ENCODE data around the gene C20orf204.

The C20orf204 gene

DNA sequence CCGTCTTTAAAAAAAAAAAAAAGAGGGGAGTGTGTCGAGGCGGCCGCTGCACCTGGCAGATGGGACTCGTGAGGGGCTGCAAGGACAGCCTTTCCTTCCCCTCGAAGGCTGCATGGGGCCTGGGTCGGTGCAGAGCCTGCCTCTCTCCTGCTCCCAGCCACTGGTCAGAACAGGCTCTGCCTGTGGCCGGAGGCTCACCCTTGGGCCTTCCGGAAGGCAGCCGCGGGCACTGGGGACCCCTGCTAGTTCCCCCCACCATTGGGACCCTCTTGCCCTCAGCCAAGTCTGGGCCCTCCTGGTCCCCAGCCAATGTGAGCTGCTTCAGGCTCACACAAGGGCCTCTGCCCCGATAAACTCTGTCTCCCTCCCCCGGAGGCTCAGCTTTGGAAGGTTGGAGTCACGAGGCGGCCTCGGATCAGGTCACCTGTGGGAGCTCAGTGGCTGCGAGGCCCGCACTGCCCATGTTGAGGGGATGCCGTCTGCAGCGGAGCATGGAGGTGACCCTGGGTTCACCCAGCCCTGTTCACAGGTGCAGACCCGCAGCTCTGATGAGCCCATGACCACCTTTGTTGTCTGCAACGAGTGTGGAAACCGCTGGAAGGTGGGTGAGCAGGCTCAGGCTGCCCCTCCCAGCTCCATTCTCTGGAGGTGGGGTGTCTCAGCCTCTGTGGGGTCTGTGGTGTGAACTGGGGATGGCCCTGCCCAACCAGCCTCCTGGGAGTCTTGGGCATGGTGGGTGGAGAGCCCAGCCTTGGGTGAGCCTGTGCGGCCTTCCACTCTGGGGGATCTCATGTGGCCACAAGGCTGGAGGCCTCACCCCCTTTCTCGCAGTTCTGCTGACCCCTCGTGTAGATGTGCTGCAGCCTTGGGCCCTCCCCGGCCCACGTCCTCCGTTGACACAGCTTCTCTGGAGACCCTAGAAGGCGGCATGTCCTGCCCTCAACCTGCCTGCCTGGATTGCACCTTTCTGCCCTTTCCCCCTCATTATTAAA is 35.7 kb downstream of the C20orf204 start:
- DNase-seq (ENCODE audit: low spot score) = no peak

DNA sequence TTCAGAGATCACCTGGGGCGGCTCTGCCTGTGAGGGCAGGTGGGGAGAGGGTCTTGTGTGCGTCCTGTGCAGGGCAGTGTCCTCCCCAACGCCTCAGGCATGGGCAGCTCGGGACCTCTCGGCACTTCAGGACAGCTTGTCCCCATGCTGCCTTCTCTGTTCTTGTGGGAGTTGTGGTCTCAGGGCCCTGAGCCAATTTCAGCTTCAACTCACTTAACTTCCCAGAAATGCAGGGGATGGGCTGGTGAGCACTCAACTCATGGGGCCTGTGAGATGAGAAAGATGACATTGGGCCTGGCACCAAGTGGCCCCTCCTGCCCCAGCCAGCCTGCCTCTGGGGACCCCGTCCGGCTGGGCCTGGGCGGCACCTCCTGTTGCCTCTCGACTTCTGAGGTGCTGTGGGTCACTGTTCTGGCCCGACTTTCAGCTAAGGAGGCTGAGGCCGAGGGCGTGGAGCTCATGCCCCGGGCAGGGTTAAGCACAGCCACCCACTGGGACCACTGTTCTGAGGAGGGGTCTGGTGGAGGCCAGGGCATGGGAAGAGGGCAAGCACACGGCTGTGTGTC is 36.6 kb downstream of the C20orf204 start:
- DNase-seq (ENCODE audit: low spot score) = no peak

DNA sequence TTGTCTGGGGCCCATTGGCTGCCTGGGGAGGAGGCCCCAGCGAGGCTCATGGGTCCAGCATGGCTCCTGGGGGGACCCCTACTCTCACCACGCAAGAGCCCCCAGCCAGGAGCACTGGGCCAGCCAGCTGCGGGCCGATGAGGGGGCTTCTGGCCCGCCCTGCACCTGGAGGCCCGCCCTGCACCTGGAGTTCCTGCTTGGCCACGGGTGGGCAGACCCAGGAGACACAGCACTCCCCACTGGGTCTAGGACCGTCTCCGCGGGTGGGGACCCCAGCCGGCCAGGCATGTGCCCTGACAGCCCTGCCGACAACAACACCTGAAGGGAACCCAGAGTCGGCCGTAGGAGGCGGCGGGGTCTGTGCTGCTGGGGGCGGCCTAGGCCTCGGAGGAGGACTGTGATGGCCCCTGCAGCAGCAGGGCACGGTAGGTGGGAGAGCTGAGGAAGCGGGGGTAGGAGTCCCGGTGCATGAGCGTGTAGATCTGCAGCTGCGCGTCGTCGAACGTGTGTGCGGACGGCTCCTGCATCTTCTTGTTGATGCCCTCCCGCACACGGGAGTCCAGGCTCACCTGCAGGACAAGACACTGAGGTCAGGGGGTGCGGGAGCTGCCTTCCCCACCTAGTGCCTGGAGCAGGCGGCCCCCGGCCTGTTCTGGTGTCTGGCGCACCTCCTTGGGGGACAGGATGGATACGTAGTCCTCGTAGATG is 37.6 kb downstream of the C20orf204 start:
- no peak for DNase-seq (ENCODE audit: low spot score)

DNA sequence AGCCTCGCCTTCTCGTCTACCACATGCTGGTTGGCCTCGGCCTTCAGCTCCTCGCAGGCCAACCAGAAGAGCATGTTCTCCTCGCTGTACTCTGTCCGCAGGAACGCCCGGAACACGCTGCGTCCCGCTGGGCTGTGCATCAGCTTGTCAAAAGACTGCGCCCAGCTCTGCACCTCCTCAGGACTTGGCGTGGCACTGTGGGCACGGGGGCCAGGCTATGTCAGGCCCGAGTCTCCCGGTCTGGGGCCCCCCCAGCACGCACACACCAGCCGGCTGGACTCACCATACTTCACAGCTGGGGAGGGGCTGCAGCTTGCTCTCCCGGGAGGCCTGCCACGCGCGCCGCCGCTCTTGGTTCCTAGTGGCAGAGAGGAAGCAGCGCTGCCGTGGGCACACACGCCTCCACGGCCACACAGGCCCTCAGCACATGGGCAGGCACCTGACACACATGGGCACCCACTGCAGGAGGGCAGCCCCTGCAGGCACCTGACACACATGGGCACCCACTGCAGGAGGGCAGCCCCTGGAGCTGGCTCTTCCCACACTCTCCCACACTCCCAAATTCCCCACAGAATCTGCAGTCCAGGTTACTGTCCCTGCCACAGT is 38.3 kb downstream of the C20orf204 start:
- no peak for DNase-seq (ENCODE audit: low spot score)

DNA sequence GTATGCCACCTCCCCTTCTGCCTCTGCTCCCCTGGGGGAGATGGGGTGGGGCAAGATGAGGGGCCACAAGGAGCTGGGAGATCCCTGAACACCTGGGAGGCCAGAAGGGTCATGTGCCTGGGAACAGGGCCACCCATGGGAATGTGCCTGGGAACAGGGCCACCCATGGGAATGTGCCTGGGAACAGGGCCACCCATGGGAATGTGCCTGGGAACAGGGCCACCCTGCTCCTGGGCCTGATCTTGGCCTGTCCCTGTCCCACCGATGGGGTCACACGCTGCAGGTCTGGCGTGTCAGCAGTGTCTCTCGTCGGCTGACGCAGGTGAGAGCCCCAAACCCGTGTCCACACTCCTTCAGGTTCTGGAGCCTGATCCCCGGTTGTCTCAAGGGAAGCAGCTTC is 39.0 kb downstream of the C20orf204 start:
- DNase-seq (ENCODE audit: low spot score) = no peak

DNA sequence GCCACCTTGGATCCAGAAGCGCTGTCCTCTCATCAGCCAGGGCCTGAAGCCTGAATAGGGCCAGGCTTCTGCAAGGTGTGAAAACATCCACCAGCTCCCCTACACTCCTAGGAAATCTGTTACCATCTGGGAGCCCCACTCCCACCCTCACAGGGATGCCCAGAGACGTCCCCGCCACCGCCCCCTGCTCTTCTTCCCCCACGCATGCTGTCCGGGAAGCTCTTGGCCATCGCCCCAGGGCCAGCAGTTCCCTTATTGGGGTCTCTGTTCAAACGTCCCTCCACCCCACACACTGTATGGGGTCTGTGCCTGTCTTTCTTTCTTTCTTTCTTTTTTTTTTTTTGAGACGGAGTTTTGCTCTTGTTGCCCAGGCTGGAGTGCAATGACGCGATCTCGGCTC is 39.6 kb downstream of the C20orf204 start:
- no peak for DNase-seq (ENCODE audit: low spot score)

DNA sequence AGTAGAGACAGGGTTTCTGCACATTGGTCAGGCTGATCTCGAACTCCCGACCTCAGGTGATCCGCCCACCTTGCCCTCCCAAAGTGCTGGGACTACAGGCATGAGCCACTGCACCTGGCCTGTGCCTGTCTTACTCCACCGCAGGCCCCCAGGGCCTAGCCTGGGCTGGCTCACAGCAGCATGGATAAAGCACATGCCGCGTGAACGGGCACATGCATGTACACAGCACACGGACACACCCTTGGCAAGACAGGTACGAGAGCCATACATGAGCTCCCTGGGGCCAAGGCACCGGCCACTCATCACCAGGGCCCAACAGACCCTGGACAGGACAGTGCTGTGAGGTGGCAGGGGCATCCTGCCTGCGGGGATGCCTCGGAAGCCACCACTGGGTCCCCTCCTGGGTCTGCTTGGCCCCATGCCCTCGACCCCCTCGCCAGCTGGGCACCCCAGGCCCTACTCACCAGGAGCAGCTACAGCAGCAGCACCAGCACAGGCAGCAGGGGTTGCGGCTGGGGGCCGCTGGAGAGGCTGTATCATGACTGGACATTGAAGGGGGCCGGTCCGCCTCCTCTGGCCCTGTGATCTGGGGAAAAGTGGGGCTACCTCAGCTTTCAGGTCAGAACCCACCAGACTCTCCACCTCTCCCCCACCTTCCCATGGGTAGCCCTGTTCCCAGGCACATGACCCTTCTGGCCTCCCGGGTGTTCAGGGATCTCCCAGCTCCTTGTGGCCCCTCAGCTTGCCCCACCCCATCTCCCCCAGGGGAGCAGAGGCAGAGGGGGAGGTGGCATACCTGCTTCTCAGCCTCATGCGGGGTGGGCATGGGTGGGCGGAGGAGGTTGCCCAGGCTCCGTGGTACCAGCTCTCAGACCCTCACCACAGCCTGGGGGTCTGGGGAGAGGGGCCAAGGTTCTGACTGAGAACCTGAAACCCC is 40.3 kb downstream of the C20orf204 start:
- DNase-seq (ENCODE audit: low spot score) = no peak

DNA sequence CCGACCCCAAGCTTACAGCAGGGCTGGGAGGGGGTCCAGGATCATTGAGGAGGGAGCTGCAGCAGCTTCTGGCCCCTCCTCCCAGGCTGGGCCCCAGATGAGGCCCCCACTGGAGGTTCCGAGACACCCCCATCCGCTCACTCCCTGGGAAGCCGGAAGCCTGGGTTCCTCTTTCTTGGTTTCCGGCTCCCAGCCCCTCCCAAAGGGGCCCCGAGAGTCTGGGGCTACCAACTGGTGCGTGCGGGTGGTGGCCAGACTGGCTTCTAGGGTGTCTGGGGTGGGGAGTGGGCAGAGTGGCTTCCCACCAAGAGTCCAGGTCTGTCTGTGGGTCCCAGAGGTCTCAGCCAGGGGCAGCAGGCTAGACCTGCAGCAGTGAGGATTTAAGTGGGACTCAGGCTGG is 41.1 kb downstream of the C20orf204 start:
- no peak for DNase-seq (ENCODE audit: low spot score)

DNA sequence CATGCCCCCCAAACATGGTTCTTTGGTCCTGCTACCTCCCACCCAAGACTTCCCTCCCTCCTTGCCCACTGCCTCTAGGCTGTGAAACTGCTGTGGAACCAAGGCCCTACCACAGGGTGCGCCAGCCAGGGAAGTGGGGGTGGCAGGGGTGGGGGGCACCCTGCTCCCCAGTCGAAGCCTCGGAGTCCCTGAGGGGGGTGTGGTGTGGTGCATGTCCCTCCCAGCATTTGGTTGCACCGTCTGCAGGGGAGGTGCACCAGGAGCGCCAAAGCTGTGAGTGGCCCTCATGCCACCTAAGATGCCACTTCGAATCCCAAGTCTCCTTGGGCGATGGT is 41.5 kb downstream of the C20orf204 start:
- no peak for DNase-seq (ENCODE audit: low spot score)

DNA sequence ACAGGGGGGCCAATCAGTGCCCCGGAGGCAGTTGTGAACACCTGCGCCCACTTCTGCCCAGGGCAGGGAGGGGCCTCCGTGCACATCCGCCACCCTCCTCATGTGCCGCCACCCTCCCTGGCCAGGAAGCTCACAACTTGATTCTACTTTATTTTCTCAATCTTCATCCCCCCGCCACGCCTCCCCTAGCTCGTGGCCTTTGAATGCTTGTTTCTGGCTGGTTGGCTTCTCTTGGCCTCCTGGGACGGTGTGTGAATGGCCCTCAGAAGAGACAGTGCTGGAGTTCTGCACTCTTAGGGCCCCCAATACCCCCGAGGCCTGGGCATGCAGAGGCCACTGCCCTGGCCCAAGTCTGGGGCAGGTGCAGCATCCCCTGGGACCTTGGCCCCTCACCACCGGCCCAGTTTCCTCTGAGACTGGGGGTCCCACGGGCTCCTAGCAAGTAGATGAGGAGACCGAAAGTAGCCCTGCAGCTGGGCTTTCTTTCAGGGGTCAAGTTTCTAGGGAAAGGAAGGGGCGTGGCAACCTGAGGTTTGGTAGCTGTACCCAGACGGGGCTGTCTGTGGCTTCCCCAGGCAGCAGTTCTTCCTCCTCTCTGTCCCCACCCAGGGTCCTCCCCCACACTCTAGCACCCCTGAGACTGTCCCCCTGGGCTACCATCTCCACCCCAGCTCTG is 42.0 kb downstream of the C20orf204 start:
- DNase-seq (ENCODE audit: low spot score) = no peak

DNA sequence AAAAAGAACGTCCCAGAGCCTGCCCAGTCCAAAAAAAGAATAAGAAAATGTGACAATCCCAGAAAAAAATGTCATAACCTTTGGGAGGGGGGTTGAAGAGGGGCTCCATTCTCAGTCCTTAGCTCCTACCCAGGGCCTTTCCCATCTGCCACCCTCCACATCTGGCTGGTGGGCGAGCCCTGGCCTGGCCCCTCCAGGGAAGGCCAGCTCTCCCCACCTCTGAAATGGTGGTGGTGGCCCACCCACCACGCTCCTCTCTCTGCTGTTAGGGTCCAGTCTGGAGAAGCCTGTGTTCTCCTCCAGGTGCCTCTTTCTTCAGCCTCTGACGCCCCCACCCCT is 42.9 kb downstream of the C20orf204 start:
- DNase-seq (ENCODE audit: low spot score) = no peak

DNA sequence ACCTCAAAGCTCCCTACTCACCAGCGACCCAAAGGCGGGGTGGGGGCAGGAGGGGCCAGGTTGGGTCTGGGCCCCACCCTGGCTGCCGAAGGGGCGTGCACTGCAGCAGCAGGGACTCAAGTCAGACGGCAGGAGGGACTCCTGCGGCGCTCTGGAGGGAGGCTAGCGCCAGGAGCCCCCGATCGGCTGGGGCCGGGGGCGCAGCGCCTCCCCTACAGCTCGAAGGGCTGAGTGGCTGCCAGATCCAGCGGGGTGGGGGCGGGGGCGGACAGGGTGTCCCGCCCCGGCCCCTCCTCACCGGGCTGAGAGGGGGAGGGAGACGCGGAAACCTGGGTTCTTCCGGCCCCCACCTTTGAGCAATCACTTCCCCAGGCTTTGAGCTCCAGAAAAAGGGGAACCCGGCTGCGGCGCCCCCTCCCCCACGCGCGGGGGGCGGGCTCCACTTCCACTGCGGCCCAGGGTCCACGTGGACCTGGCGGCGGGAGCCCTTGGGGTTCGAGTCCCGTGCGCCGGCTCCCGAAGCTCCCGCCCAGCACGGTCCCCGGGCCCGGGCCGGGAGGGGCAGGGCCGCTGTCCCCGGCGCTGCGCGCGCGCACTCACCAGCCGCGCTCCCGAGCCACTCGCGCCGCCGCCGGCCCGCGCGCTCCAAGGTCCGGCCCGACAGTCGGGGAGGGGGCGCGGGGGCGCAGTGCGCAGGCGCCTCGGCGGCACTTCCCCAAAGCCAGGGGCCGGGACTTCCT is 43.5 kb downstream of the C20orf204 start, which contains the start of gene RGS19:
TSS of gene RGS19 (minus strand) at position 246 of the 740 bp plus-strand sequence. CDS start 2,632 bp downstream, outside the sequence.
- peak; percentile 57 for DNase-seq (ENCODE audit: low spot score)

DNA sequence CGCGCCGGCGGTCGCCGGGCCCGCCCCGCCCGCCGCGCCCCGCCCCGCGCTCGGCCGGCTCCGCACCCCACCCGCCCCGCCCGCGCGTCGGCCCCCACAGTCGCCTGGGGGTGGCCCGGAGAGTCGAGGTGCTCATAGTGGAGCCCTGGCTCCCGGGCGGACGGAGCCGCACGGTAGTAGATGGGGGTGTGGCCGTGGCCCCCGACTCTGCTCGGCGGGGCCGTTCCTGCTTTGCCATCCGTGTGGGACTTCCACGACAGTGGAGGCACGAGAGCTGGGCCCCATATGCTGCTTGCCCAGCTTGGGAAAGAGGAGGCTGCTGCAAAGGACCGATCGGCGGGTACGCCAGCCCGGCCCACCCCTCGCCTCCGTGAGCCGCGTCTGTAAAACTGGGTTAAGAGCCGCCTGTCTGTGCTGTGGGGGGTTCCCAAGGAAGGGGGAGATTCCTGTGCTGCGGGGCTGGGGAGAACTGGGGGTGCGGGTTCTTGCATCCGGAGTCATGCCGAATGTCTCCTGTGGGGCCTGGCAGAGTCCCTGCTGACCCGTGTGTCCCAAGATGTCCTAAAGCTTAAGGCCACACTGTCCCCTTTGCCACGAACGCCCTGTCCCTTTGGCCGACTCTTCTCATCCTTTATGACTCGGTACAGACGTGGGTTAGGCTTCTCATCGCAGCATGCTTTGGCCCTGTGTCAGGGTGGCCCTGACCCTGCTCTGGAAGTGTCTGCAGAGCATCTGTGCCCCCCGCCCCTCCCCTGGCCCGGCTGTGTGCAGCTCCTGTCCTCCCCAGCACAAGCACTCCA is 44.2 kb downstream of the C20orf204 start, which contains the start of gene OPRL1:
TSS of gene OPRL1 (plus strand) at position 70 of the 800 bp plus-strand sequence. CDS start 12,639 bp downstream, outside the sequence.
- DNase-seq (ENCODE audit: low spot score) = no peak

DNA sequence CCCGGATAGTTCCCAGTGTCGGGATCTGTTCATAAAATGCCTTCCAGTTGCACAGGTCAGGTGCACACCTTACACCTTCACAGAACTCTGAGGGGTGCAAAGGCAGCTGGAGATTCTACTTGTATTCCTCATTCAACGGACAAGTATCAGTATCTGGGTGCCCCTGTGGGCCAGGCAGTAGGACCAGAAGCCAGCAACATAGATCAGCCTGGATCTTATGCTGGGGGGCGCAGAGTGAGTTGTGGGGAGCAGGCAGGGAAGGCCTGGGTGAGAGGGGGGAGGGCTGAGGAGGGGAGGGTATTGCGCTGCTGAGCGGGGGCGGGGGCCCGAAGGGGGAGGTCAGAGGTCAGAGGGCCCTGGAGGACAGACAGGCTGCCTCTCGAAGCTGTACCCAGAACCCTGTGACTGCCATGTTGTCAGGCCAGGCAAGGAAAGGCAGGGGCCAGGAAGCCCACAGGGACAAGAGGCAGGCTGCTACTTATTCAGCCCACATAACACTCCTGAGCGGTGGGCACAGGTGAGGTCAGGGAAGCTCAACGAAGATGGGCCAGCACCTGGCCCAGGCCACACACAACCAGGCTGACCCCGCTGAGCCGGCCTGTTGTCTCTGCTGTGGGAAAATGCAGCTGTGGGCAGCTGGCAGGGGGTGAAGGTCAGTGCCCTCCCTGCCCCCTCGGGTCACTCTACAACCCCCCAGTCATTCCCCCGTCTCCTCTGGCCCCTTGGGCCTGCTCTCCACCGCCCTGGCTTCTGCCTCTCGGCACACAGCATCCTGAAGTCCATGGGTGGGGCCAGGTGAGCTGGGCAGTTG is 45.0 kb downstream of the C20orf204 start:
- DNase-seq (ENCODE audit: low spot score) = no peak

DNA sequence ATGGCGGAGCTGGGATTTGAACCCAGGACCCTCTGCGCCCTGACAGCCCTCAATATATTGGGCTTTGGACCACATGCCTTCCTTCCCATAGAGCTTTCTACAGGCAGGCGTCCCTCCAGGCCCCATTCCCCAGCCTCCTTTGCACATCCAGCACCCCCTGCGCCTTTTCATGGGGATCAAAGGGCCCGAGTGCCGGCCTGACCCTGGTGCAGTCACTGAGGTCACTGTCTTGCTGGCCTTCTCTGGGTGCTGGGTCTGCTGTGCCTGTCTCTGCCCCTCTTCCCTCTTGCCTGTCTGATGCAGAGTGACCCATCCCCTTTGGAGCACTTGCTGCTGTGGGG is 45.6 kb downstream of the C20orf204 start:
- no peak for DNase-seq (ENCODE audit: low spot score)

DNA sequence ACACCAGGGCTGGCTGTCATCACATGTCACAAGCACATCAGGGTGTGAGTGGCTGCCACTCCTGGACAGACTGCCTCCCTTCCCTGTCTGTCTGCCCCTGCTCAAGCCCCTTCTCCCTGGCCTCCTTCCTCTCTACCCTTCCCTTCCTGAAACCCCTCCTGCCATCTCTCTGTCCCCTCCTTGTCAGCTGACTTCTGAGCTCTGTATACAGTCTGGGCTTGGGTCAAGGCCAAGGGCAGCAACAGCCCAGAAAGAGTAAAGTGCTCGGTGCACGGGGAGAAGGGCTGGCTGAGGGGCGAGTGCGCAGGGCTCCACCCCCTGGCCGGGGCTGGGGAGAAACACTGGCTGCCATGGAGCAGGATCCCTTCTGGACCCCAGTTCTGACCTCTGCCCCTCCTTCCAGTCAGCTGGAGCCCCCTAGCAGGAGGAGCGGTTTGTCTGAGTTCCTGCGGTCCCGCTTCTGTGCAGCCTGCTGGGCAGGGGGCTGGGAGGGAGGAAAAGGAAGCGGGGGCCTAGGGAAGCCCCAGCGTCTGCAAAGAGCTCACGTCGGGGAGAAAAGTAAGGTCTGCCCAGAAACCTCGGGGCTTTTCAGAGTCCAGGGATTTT is 46.2 kb downstream of the C20orf204 start:
- DNase-seq (ENCODE audit: low spot score) = no peak

DNA sequence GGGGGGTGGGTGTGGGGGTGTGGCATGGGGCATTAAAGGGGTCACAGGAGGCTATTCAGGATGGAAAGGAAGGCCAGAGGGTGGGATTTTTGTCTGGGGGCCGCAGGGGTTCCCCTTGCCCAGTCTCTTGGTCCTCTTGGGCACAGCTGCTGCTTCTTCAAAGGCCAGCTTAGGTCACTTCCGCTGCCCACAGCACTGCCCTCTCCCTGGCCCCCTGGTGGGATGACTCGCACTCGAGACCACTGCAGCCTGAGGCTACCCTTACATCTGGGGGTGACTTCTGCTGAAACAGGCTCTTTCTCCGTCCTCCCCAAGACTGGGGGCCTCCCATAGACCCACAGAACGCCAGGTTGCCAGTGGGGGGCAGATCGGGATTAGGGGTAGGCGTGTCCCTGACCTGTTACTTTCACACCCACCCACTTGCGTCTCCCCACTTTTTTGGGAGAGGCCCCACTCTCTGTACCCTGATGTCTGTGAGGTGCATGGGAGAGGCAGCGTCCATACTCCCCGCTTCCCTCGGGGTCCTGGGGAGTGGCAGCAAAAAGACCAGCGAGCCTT is 46.9 kb downstream of the C20orf204 start:
- no peak for DNase-seq (ENCODE audit: low spot score)

DNA sequence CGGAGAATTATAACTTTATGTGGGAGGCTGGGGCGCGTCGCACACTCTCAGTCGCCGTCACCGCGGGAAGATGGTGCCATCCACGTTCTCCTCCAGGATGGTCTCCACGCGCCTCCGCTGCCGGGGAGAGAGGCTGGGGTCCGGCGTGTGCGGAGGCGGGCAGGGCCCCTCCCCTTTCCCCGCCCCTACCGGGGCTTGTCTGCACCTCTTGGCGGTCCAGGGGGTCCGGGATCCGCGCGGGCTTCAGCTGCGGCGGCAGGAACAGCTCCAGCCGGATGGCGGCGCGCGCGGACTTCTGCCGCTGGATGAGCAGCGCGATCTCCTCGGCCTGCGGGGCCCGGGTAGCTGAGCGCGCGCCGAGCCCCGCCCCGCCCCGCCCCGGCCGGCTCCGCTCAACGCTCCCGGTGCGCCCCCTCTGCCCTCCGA is 47.4 kb downstream of the C20orf204 start:
- DNase-seq (ENCODE audit: low spot score) = peak; percentile 75

Data from cerebellar cortex (tissue), 1 donor.